Measurements from ENCODE around the gene SMCP. TPM values are rescaled to one million over a fixed set of nuclear protein-coding genes. Genes with fewer than 3 reads are reported as not detected.

Gene SMCP
- total RNA-seq, 1 experiment from 2014 or later, result not detected

GRCh38 chr1:152902636-152903035 is 24.5 kb downstream of the SMCP start:
- no peak for DNase-seq (ENCODE audit: low read depth, low spot score)
- intact Hi-C loops (cut with micrococcal nuclease; ENCODE audit: unreplicated experiment) (no loop called here), in situ Hi-C loops (cut with HindIII; ENCODE audit: low pct_unique_long_range_greater_than_20kb, low sequenced_read_pairs) (no loop called here)
- ChIA-PET CTCF (no interaction called here), POLR2A (no interaction called here)
- Histone ChIP-seq H3K27me3 (ENCODE audit: control insufficient read depth, insufficient read depth, low read length) (peaks cover 11% of the 10 kb centered on the region), H3K27ac (ENCODE audit: low read length) (no peak overlapping the region), H3K36me3 (ENCODE audit: control insufficient read depth, insufficient read depth, low read length) (no peaks in the 10 kb centered on the region), H3K4me1 (ENCODE audit: control insufficient read depth, insufficient read depth, low read length) (no peaks in the 10 kb centered on the region), H3K4me3 (ENCODE audit: low read depth in 2 of 2, low read length in 2 of 2) (no peak overlapping the region), H3K9me3 (ENCODE audit: control insufficient read depth, insufficient read depth, low read depth, low read length) (no peaks in the 10 kb centered on the region)
- no peak for ATAC-seq
- BruUV-seq (replicated peaks), result no TSS peak
- TF ChIP-seq, protein P1, sequence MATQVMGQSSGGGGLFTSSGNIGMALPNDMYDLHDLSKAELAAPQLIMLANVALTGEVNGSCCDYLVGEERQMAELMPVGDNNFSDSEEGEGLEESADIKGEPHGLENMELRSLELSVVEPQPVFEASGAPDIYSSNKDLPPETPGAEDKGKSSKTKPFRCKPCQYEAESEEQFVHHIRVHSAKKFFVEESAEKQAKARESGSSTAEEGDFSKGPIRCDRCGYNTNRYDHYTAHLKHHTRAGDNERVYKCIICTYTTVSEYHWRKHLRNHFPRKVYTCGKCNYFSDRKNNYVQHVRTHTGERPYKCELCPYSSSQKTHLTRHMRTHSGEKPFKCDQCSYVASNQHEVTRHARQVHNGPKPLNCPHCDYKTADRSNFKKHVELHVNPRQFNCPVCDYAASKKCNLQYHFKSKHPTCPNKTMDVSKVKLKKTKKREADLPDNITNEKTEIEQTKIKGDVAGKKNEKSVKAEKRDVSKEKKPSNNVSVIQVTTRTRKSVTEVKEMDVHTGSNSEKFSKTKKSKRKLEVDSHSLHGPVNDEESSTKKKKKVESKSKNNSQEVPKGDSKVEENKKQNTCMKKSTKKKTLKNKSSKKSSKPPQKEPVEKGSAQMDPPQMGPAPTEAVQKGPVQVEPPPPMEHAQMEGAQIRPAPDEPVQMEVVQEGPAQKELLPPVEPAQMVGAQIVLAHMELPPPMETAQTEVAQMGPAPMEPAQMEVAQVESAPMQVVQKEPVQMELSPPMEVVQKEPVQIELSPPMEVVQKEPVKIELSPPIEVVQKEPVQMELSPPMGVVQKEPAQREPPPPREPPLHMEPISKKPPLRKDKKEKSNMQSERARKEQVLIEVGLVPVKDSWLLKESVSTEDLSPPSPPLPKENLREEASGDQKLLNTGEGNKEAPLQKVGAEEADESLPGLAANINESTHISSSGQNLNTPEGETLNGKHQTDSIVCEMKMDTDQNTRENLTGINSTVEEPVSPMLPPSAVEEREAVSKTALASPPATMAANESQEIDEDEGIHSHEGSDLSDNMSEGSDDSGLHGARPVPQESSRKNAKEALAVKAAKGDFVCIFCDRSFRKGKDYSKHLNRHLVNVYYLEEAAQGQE (IDR thresholded peaks at IDR 0.05; ENCODE audit: insufficient read depth in 1 of 2, low read depth in 2 of 2, low read length in 1 of 2), result no peak
- TF ChIP-seq TCF7L2 (IDR thresholded peaks at IDR 0.05; ENCODE audit: low read depth, low read length) (no peak), CTCF (IDR thresholded peaks at IDR 0.05) (no peak), SIN3A (IDR thresholded peaks at IDR 0.05; ENCODE audit: borderline replicate concordance, insufficient read depth, low read depth, low read length) (no peak), POLR2AphosphoS5 (IDR thresholded peaks at IDR 0.05; ENCODE audit: low read depth, low read length) (no peak)

GRCh38 chr1:152904688-152905440 is 26.7 kb downstream of the SMCP start:
- DNase-seq (ENCODE audit: low read depth, low spot score) (no peak), ATAC-seq (no peak)
- Histone ChIP-seq H3K27me3 (ENCODE audit: control insufficient read depth, insufficient read depth, low read length) (peaks cover 4% of the 10 kb centered on the region), H3K36me3 (ENCODE audit: control insufficient read depth, insufficient read depth, low read length) (no peaks in the 10 kb centered on the region), H3K27ac (ENCODE audit: low read length) (no peak overlapping the region), H3K9me3 (ENCODE audit: control insufficient read depth, insufficient read depth, low read depth, low read length) (no peaks in the 10 kb centered on the region), H3K4me1 (ENCODE audit: control insufficient read depth, insufficient read depth, low read length) (no peaks in the 10 kb centered on the region), H3K4me3 (ENCODE audit: low read depth in 2 of 2, low read length in 2 of 2) (no peak overlapping the region)
- intact Hi-C loops (cut with micrococcal nuclease; ENCODE audit: unreplicated experiment) (no loop called here), in situ Hi-C loops (cut with HindIII; ENCODE audit: low pct_unique_long_range_greater_than_20kb, low sequenced_read_pairs) (no loop called here)
- ChIA-PET POLR2A (no interaction called here), CTCF (no interaction called here)
- TF ChIP-seq CTCF (IDR thresholded peaks at IDR 0.05), result no peak
- no peak for TF ChIP-seq POLR2AphosphoS5 (IDR thresholded peaks at IDR 0.05; ENCODE audit: low read depth, low read length)
- no peak for TF ChIP-seq TCF7L2 (IDR thresholded peaks at IDR 0.05; ENCODE audit: low read depth, low read length)
- TF ChIP-seq, protein P1 (IDR thresholded peaks at IDR 0.05; ENCODE audit: insufficient read depth in 1 of 2, low read depth in 2 of 2, low read length in 1 of 2), result no peak
- TF ChIP-seq SIN3A (IDR thresholded peaks at IDR 0.05; ENCODE audit: borderline replicate concordance, insufficient read depth, low read depth, low read length), result no peak
- BruUV-seq (replicated peaks), result no TSS peak

Data from Panc1 (cell line).